ENCODE measurements around the gene CSK.

CSK gene

GRCh38 chr15:74793135-74794028, 11.5 kb downstream of the CSK start:
- Histone ChIP-seq H3K4me1 (ENCODE audit: control insufficient read depth in 1 of 2, insufficient read depth in 1 of 2, low read depth in 1 of 2, low read length in 1 of 2) (peaks cover 62 to 76% of the 10 kb centered on the region in 2 experiments), H3K27ac (peak overlapping the region; percentile 100), H3K9me3 (no peaks in the 10 kb centered on the region), H3K4me3 (ENCODE audit: low read depth in 1 of 2, low read length in 1 of 2) (no peak overlapping the region), H3K36me3 (peaks cover 14% of the 10 kb centered on the region), H3K27me3 (no peaks in the 10 kb centered on the region)
- TF ChIP-seq CTCF (IDR thresholded peaks at IDR 0.05) = no peak

- H3K4me1 ChIP-seq (ENCODE audit: control insufficient read depth in 1 of 2, insufficient read depth in 1 of 2, low read depth in 1 of 2, low read length in 1 of 2) = peaks cover 62 to 76% of the 10 kb centered on the region in 2 experiments
- no peak overlapping the region for H3K4me3 ChIP-seq (ENCODE audit: low read depth in 1 of 2, low read length in 1 of 2)
- H3K27me3 ChIP-seq = no peaks in the 10 kb centered on the region
- TF ChIP-seq CTCF (IDR thresholded peaks at IDR 0.05) = no peak
- H3K27ac ChIP-seq = peak overlapping the region; percentile 57
- H3K36me3 ChIP-seq = peaks cover 24% of the 10 kb centered on the region
- no peaks in the 10 kb centered on the region for H3K9me3 ChIP-seq
Measured at GRCh38 chr15:74794248-74794969, 12.5 kb downstream of the CSK start.

GRCh38 chr15:74794970-74795349, 13.1 kb downstream of the CSK start:
- peaks cover 62 to 76% of the 10 kb centered on the region in 2 experiments for H3K4me1 ChIP-seq (ENCODE audit: control insufficient read depth in 1 of 2, insufficient read depth in 1 of 2, low read depth in 1 of 2, low read length in 1 of 2)
- no peak overlapping the region for H3K4me3 ChIP-seq (ENCODE audit: low read depth in 1 of 2, low read length in 1 of 2)
- H3K27ac ChIP-seq = peak overlapping the region; percentile 57
- no peaks in the 10 kb centered on the region for H3K27me3 ChIP-seq
- no peak for TF ChIP-seq CTCF (IDR thresholded peaks at IDR 0.05)
- no peaks in the 10 kb centered on the region for H3K9me3 ChIP-seq
- peaks cover 30% of the 10 kb centered on the region for H3K36me3 ChIP-seq

- H3K4me3 ChIP-seq (ENCODE audit: low read depth in 1 of 2, low read length in 1 of 2) = no peak overlapping the region
- H3K36me3 ChIP-seq = peaks cover 41% of the 10 kb centered on the region
- H3K27me3 ChIP-seq = no peaks in the 10 kb centered on the region
- TF ChIP-seq CTCF (IDR thresholded peaks at IDR 0.05) = no peak
- H3K4me1 ChIP-seq (ENCODE audit: control insufficient read depth in 1 of 2, insufficient read depth in 1 of 2, low read depth in 1 of 2, low read length in 1 of 2) = peaks cover 59 to 73% of the 10 kb centered on the region in 2 experiments
- peak overlapping the region; percentile 57 for H3K27ac ChIP-seq
- H3K9me3 ChIP-seq = no peaks in the 10 kb centered on the region
Measured at GRCh38 chr15:74795966-74796625, 14.2 kb downstream of the CSK start.

GRCh38 chr15:74798388-74799254, 16.7 kb downstream of the CSK start:
- Histone ChIP-seq H3K27me3 (no peaks in the 10 kb centered on the region), H3K4me3 (ENCODE audit: low read depth in 1 of 2, low read length in 1 of 2) (no peak overlapping the region), H3K27ac (peak overlapping the region; percentile 90), H3K9me3 (no peaks in the 10 kb centered on the region), H3K36me3 (peaks cover 66% of the 10 kb centered on the region), H3K4me1 (ENCODE audit: control insufficient read depth in 1 of 2, insufficient read depth in 1 of 2, low read depth in 1 of 2, low read length in 1 of 2) (peaks cover 34 to 47% of the 10 kb centered on the region in 2 experiments)
- TF ChIP-seq CTCF (IDR thresholded peaks at IDR 0.05) = no peak
